ENCODE results near the gene ALK.

Gene ALK

DNA sequence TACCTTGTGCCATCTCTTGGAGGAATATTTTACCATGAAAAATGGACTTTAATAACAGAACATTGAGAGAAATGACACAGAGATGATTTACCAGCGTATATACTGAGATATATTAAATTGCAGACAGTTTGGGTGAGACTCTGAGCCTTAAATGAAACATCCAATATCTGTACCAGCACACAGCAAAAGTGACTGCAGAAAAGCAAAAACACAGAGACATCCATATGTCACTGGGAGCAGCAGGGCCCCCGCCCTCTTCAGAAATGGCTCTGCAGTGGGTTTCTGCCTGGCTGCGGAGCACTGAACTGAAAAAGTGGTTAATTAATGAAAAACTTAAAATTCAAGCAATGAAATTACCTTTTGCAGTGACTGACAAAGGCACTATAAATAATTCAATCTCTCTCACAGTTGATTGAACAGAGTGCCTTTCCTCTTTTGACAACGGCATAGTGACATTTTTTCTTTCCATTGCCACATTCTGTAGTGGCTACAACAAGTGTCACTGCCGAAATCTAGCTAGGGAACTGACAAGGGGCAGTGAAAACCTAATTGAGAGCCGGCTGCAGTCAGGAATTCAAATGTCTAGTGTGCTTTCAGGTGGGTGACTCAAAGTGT is 353.4 kb downstream of the ALK start:
- DNase-seq (ENCODE audit: low read depth, low spot score), result no peak
- no peaks in the 10 kb centered on the region for H3K36me3 ChIP-seq (ENCODE audit: insufficient read depth, low read length)
- H3K4me3 ChIP-seq, result no peak overlapping the region
- H3K9ac ChIP-seq (ENCODE audit: insufficient read length), result no peak overlapping the region
- H3K9me3 ChIP-seq (ENCODE audit: low read depth, low read length), result no peaks in the 10 kb centered on the region
- H3K27ac ChIP-seq, result no peak overlapping the region
- TF ChIP-seq EZH2 (IDR thresholded peaks at IDR 0.05), result no peak
- no peak for TF ChIP-seq FOXP2 (optimal IDR thresholded peaks at IDR 0.05; ENCODE audit: control extremely low read depth, extremely low read length, insufficient read depth)
- TF ChIP-seq POLR2AphosphoS5 (IDR thresholded peaks at IDR 0.05; ENCODE audit: borderline replicate concordance, low read depth, low read length), result no peak

- Histone ChIP-seq H3K9ac (ENCODE audit: insufficient read length) (no peak overlapping the region), H3K9me3 (ENCODE audit: low read depth, low read length) (no peaks in the 10 kb centered on the region), H3K36me3 (ENCODE audit: insufficient read depth, low read length) (peaks cover 3% of the 10 kb centered on the region; the same call in 1 of the 2 replicates), H3K4me3 (no peak overlapping the region), H3K27ac (no peak overlapping the region)
- DNase-seq (ENCODE audit: low read depth, low spot score), result no peak
- TF ChIP-seq EZH2 (IDR thresholded peaks at IDR 0.05), result no peak
- no peak for TF ChIP-seq FOXP2 (optimal IDR thresholded peaks at IDR 0.05; ENCODE audit: control extremely low read depth, extremely low read length, insufficient read depth)
- TF ChIP-seq POLR2AphosphoS5 (IDR thresholded peaks at IDR 0.05; ENCODE audit: borderline replicate concordance, low read depth, low read length), result no peak
These were observed 357.7 kb downstream of the ALK start for GRCh38 chr2:29563697-29564096.

DNA sequence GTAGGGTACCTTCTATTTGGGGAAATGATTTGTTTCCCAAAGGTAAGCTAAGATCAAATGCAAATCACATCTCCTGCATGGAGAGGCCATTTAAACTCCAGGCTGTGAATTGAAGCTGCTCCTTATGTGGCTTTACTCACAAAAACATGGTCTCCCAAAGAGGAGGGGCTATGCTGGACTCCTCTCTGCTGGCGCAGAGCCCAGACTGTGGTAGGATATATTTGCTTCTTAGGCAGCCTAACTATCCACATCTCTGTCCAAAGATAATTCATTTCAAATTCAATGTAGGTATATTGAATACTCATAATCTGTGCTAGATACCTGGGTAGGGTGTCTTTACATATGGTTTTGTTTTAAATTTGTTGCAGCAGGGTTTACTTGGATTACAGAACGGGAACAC is 358.5 kb downstream of the ALK start:
- TF ChIP-seq FOXP2 (optimal IDR thresholded peaks at IDR 0.05; ENCODE audit: control extremely low read depth, extremely low read length, insufficient read depth), result no peak
- no peak for TF ChIP-seq EZH2 (IDR thresholded peaks at IDR 0.05)
- TF ChIP-seq POLR2AphosphoS5 (IDR thresholded peaks at IDR 0.05; ENCODE audit: borderline replicate concordance, low read depth, low read length), result no peak
- no peak overlapping the region for H3K9ac ChIP-seq (ENCODE audit: insufficient read length)
- no peaks in the 10 kb centered on the region for H3K9me3 ChIP-seq (ENCODE audit: low read depth, low read length)
- no peak overlapping the region for H3K4me3 ChIP-seq
- no peak overlapping the region for H3K27ac ChIP-seq
- no peak for DNase-seq (ENCODE audit: low read depth, low spot score)
- peaks cover 3% of the 10 kb centered on the region; the same call in 1 of the 2 replicates for H3K36me3 ChIP-seq (ENCODE audit: insufficient read depth, low read length)

GRCh38 chr2:29562319-29562718 is 359.1 kb downstream of the ALK start:
- DNase-seq (ENCODE audit: low read depth, low spot score), result no peak
- no peak for TF ChIP-seq POLR2AphosphoS5 (IDR thresholded peaks at IDR 0.05; ENCODE audit: borderline replicate concordance, low read depth, low read length)
- no peak for TF ChIP-seq FOXP2 (optimal IDR thresholded peaks at IDR 0.05; ENCODE audit: control extremely low read depth, extremely low read length, insufficient read depth)
- no peak for TF ChIP-seq EZH2 (IDR thresholded peaks at IDR 0.05)

DNA sequence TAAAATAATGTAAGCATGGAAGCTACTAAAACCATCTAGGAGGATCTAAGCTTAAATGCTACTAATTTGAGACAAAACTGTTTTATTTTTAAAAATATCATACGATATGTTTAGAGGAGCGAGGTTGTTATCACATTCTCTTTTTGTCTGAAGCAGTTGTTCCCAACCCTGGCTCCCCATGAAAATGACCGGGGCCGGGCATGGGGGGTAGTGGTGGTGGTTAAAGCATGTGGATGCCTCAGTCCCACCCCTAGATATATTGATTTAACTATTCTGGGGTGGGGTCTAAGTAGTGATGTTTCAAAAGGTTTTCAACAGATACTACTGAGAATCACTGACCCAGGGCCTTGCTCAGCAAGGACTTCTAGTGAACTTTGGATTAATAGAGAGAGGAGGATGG is 359.8 kb downstream of the ALK start:
- H3K27ac ChIP-seq, result no peak overlapping the region
- peaks cover 3% of the 10 kb centered on the region; the same call in 1 of the 2 replicates for H3K36me3 ChIP-seq (ENCODE audit: insufficient read depth, low read length)
- H3K9me3 ChIP-seq (ENCODE audit: low read depth, low read length), result no peaks in the 10 kb centered on the region
- H3K4me3 ChIP-seq, result no peak overlapping the region
- H3K9ac ChIP-seq (ENCODE audit: insufficient read length), result no peak overlapping the region
- no peak for TF ChIP-seq FOXP2 (optimal IDR thresholded peaks at IDR 0.05; ENCODE audit: control extremely low read depth, extremely low read length, insufficient read depth)
- no peak for TF ChIP-seq EZH2 (IDR thresholded peaks at IDR 0.05)
- TF ChIP-seq POLR2AphosphoS5 (IDR thresholded peaks at IDR 0.05; ENCODE audit: borderline replicate concordance, low read depth, low read length), result no peak
- no peak for DNase-seq (ENCODE audit: low read depth, low spot score)

More at GRCh38 chr2:29562319-29562718, 359.1 kb downstream of the ALK start:
- H3K9ac ChIP-seq (ENCODE audit: insufficient read length), result no peak overlapping the region
- H3K36me3 ChIP-seq (ENCODE audit: insufficient read depth, low read length), result peaks cover 3% of the 10 kb centered on the region; the same call in 1 of the 2 replicates
- no peaks in the 10 kb centered on the region for H3K9me3 ChIP-seq (ENCODE audit: low read depth, low read length)
- H3K27ac ChIP-seq, result no peak overlapping the region
- no peak overlapping the region for H3K4me3 ChIP-seq

DNA sequence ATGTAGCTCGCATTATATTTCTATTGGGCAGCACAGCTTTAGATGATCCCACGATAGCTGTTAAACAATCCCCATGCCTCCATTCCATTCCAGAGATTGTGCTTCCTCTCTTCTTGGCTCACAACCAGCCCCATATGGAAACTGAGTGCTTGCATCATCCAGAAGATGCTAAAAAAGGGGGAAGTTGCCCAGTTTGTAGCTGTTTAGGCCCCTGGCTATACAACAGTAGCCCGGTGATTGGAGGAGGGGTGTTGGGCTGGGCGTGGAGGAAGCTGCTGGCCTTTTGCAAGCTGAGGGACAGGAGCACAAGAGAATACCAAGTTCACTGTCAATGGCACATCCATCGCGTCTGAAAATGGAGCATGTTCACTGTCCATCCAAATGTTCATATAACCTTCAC is 360.2 kb downstream of the ALK start:
- TF ChIP-seq EZH2 (IDR thresholded peaks at IDR 0.05), result no peak
- TF ChIP-seq FOXP2 (optimal IDR thresholded peaks at IDR 0.05; ENCODE audit: control extremely low read depth, extremely low read length, insufficient read depth), result no peak
- no peak for TF ChIP-seq POLR2AphosphoS5 (IDR thresholded peaks at IDR 0.05; ENCODE audit: borderline replicate concordance, low read depth, low read length)
- H3K27ac ChIP-seq, result no peak overlapping the region
- H3K9ac ChIP-seq (ENCODE audit: insufficient read length), result no peak overlapping the region
- DNase-seq (ENCODE audit: low read depth, low spot score), result no peak
- no peaks in the 10 kb centered on the region for H3K9me3 ChIP-seq (ENCODE audit: low read depth, low read length)
- peaks cover 3% of the 10 kb centered on the region; the same call in 1 of the 2 replicates for H3K36me3 ChIP-seq (ENCODE audit: insufficient read depth, low read length)
- no peak overlapping the region for H3K4me3 ChIP-seq

DNA sequence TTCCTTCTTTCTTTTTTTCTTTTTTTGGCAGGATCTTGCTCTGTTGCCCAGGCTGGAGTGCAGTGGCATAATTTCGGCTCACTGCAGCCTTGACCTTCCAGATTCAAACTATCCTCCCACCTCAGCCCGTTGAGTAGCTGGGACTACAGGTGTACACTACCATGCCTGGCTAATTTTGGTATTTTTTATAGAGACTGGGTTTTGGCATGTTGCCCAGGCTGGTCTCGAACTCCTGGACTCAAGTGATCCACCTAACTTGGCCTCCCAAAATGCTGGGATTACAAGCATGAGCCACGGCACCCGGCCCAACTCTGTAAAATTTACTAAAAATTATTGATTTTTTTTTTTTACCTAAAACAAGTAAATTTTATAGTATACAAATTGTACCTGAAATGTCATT is 360.8 kb downstream of the ALK start:
- DNase-seq (ENCODE audit: low read depth, low spot score), result no peak
- Histone ChIP-seq H3K36me3 (ENCODE audit: insufficient read depth, low read length) (peaks cover 3% of the 10 kb centered on the region; the same call in 1 of the 2 replicates), H3K27ac (no peak overlapping the region), H3K9me3 (ENCODE audit: low read depth, low read length) (no peaks in the 10 kb centered on the region), H3K4me3 (no peak overlapping the region), H3K9ac (ENCODE audit: insufficient read length) (no peak overlapping the region)
- TF ChIP-seq EZH2 (IDR thresholded peaks at IDR 0.05), result no peak
- TF ChIP-seq FOXP2 (optimal IDR thresholded peaks at IDR 0.05; ENCODE audit: control extremely low read depth, extremely low read length, insufficient read depth), result no peak
- no peak for TF ChIP-seq POLR2AphosphoS5 (IDR thresholded peaks at IDR 0.05; ENCODE audit: borderline replicate concordance, low read depth, low read length)

- H3K4me3 ChIP-seq, result no peak overlapping the region
- H3K36me3 ChIP-seq (ENCODE audit: insufficient read depth, low read length), result peaks cover 3% of the 10 kb centered on the region; the same call in 1 of the 2 replicates
- TF ChIP-seq EZH2 (IDR thresholded peaks at IDR 0.05), result no peak
- TF ChIP-seq FOXP2 (optimal IDR thresholded peaks at IDR 0.05; ENCODE audit: control extremely low read depth, extremely low read length, insufficient read depth), result no peak
- no peak for TF ChIP-seq POLR2AphosphoS5 (IDR thresholded peaks at IDR 0.05; ENCODE audit: borderline replicate concordance, low read depth, low read length)
- no peaks in the 10 kb centered on the region for H3K9me3 ChIP-seq (ENCODE audit: low read depth, low read length)
- no peak overlapping the region for H3K9ac ChIP-seq (ENCODE audit: insufficient read length)
- no peak for DNase-seq (ENCODE audit: low read depth, low spot score)
- H3K27ac ChIP-seq, result no peak overlapping the region
These were observed 361.4 kb downstream of the ALK start for GRCh38 chr2:29560030-29560429.
